Keratinocyte (primary cell): ENCODE measurements around the gene ARL15. TPM values are rescaled to one million over a fixed set of nuclear protein-coding genes. Genes with fewer than 3 reads are reported as not detected.

Source experiments
- DNase-seq: peaks from one replicate; pipeline ENCODE4 v3.0.0-alpha.2; 2011; ENCODE audit warnings: low read depth, missing footprints, low spot score
- FAIRE-seq: peaks from 2 replicates; lab custom pipeline; 2011; peaks lifted over from hg19 to GRCh38; lab: Jason Lieb, UNC
- H2AFZ ChIP-seq: 2 replicates; pipeline ENCODE4 v1.6.0; 2012; ENCODE audit warnings: low read length, control low read depth, inconsistent platforms; ENCODE audit not compliant: control insufficient read depth
- H3K27ac ChIP-seq: 2 replicates; pipeline ENCODE4 v1.5.1; 2011; ENCODE audit warnings: low read length; ENCODE audit not compliant: control insufficient read depth, insufficient read depth
- H3K27me3 ChIP-seq: 3 replicates; pipeline ENCODE4 v1.6.0; 2011; ENCODE audit warnings: low read length; ENCODE audit not compliant: control insufficient read depth, insufficient read depth; ENCODE audit errors: extremely low read depth
- H3K36me3 ChIP-seq, 2 experiments: 2 replicates in 1 of 2; 3 replicates in 1 of 2; pipeline ENCODE4 v1.5.1; 2011; ENCODE audit warnings: low read length in 2 of 2, mild to moderate bottlenecking in 1 of 2; ENCODE audit not compliant: control insufficient read depth in 2 of 2, insufficient read depth in 2 of 2; ENCODE audit errors: extremely low read depth in 1 of 2
- H3K4me1 ChIP-seq: 3 replicates; pipeline ENCODE4 v1.5.1; 2011; ENCODE audit warnings: low read length; ENCODE audit not compliant: control insufficient read depth, insufficient read depth; ENCODE audit errors: extremely low read depth
- H3K4me2 ChIP-seq: 3 replicates; pipeline ENCODE4 v1.6.0; 2011; ENCODE audit warnings: low read depth, low read length; ENCODE audit not compliant: control insufficient read depth, insufficient read depth; ENCODE audit errors: extremely low read depth
- H3K4me3 ChIP-seq, 3 experiments: fragments of 200-600 bp in 1 of 3; sonication (generic) in 1 of 3; 2 replicates in 2 of 3; 3 replicates in 1 of 3; pipeline ENCODE4 v1.5.1; 2011 to 2016; ENCODE audit warnings: low read length in 3 of 3, mild to moderate bottlenecking in 3 of 3, control low read depth in 2 of 3, inconsistent platforms in 1 of 3, low read depth in 1 of 3, mixed read lengths in 1 of 3, mixed run types in 1 of 3, moderate library complexity in 1 of 3; ENCODE audit not compliant: control insufficient read depth in 2 of 3, insufficient read depth in 2 of 3; ENCODE audit errors: extremely low read depth in 1 of 3
- H3K79me2 ChIP-seq: 2 replicates; pipeline ENCODE4 v1.6.0; 2012; ENCODE audit warnings: low read length; ENCODE audit not compliant: control insufficient read depth, insufficient read depth
- H3K9ac ChIP-seq: 3 replicates; pipeline ENCODE4 v1.6.0; 2011; ENCODE audit warnings: low read length; ENCODE audit not compliant: control insufficient read depth, insufficient read depth; ENCODE audit errors: extremely low read depth
- H3K9me1 ChIP-seq: 3 replicates; pipeline ENCODE4 v1.6.0; 2011; ENCODE audit warnings: low read length; ENCODE audit not compliant: control insufficient read depth, insufficient read depth; ENCODE audit errors: extremely low read depth
- H3K9me3 ChIP-seq: 2 replicates; pipeline ENCODE4 v1.5.1; 2012; ENCODE audit warnings: low read depth, low read length; ENCODE audit not compliant: control insufficient read depth
- H4K20me1 ChIP-seq: 3 replicates; pipeline ENCODE4 v1.6.0; 2011; ENCODE audit warnings: low read length; ENCODE audit not compliant: control insufficient read depth, insufficient read depth; ENCODE audit errors: extremely low read depth
- CTCF ChIP-seq, 3 experiments: IDR thresholded peaks in 1 of 3; conservative IDR thresholded peaks in 1 of 3; optimal IDR thresholded peaks in 1 of 3; 2 replicates in 2 of 3; 3 replicates in 1 of 3; pipeline versions ENCODE3 to v1.5.1; 2011; ENCODE audit warnings: low read length in 3 of 3, mild to moderate bottlenecking in 3 of 3, moderate library complexity in 2 of 3, control low read depth in 1 of 3, inconsistent platforms in 1 of 3; ENCODE audit not compliant: insufficient read depth in 2 of 3; ENCODE audit errors: extremely low read depth in 1 of 3
- EZH2 ChIP-seq: IDR thresholded peaks from one replicate; pipeline ENCODE4 v1.6.1; 2012; ENCODE audit warnings: inconsistent platforms, mild to moderate bottlenecking, low read length, moderate library complexity
- dilution Hi-C: fragments of 300-500 bp; cut with MboI; formaldehyde crosslinking; loops from one replicate; pipeline ENCODE4 v1.7.0; 2020; ENCODE audit warnings: low sequenced_read_pairs; ENCODE audit not compliant: extremely low pct_ligation_motif_present
- polyA plus RNA-seq, 5 experiments: library from polyadenylated mRNA; depleted of rRNA in 3 of 5; stranded (reverse) in 3 of 5; stranded (forward) in 1 of 5; unstranded in 1 of 5; fragments of >200 nt; gene quantifications; 1 replicate in 1 of 5; 2 replicates in 3 of 5; 3 replicates in 1 of 5; pipeline versions ENCODE4 v1.2.1 to v1.2.3, GENCODE V29; 2011 to 2012; ENCODE audit warnings: missing spikeins in 2 of 5, low read depth in 1 of 5, low replicate concordance in 1 of 5

Gene ARL15
- polyA plus RNA-seq, 1 donor (not counting 4 experiments of a cell fraction or from before 2014, with no cell fraction given) = 19.7 TPM

GRCh38 chr5:54171645-54172384 lies 138.6 kb downstream of the ARL15 start:
- TF ChIP-seq EZH2 = no peak
- no peak for TF ChIP-seq CTCF (optimal IDR thresholded peaks at IDR 0.05 in 1 of 3, IDR thresholded peaks at IDR 0.05 in 1 of 3, conservative IDR thresholded peaks at IDR 0.05 in 1 of 3; ENCODE audit: extremely low read depth in 1 of 3, insufficient read depth in 2 of 3, low read length in 3 of 3)
- no peak overlapping the region for H3K27ac ChIP-seq
- no peak overlapping the region for H3K9ac ChIP-seq
- no peak overlapping the region for H3K4me2 ChIP-seq
- H3K4me1 ChIP-seq = no peaks in the 10 kb centered on the region
- no peaks in the 10 kb centered on the region for H3K79me2 ChIP-seq
- peaks cover 3% of the 10 kb centered on the region for H4K20me1 ChIP-seq
- H2AFZ ChIP-seq = no peak overlapping the region
- dilution Hi-C loops = no loop called here
- H3K27me3 ChIP-seq = no peaks in the 10 kb centered on the region
- no peaks in the 10 kb centered on the region for H3K9me1 ChIP-seq
- H3K36me3 ChIP-seq = no peaks in the 10 kb centered on the region
- DNase-seq (no peak), FAIRE-seq (no peak)
- H3K4me3 ChIP-seq = no peak overlapping the region
- no peaks in the 10 kb centered on the region for H3K9me3 ChIP-seq

GRCh38 chr5:54165687-54166086 lies 144.7 kb downstream of the ARL15 start:
- no peak for FAIRE-seq
- H4K20me1 ChIP-seq = no peaks in the 10 kb centered on the region
- dilution Hi-C loops = no loop called here

More at GRCh38 chr5:54165687-54166086, 144.7 kb downstream of the ARL15 start:
- no peak overlapping the region for H2AFZ ChIP-seq
- H3K27me3 ChIP-seq = no peaks in the 10 kb centered on the region
- H3K4me1 ChIP-seq = no peaks in the 10 kb centered on the region
- no peak overlapping the region for H3K9ac ChIP-seq
- TF ChIP-seq EZH2 (no peak), CTCF (optimal IDR thresholded peaks at IDR 0.05 in 1 of 3, IDR thresholded peaks at IDR 0.05 in 1 of 3, conservative IDR thresholded peaks at IDR 0.05 in 1 of 3; ENCODE audit: extremely low read depth in 1 of 3, insufficient read depth in 2 of 3, low read length in 3 of 3) (no peak)
- H3K79me2 ChIP-seq = no peaks in the 10 kb centered on the region
- H3K9me1 ChIP-seq = no peaks in the 10 kb centered on the region
- DNase-seq = no peak
- no peaks in the 10 kb centered on the region for H3K9me3 ChIP-seq
- H3K27ac ChIP-seq = no peak overlapping the region
- H3K36me3 ChIP-seq = no peaks in the 10 kb centered on the region
- H3K4me3 ChIP-seq = no peak overlapping the region
- no peak overlapping the region for H3K4me2 ChIP-seq
